WTC11 (cell line): ENCODE results near the gene PHKB. TPM values are rescaled to one million over a fixed set of nuclear protein-coding genes. Genes with fewer than 3 reads are reported as not detected.
A peak's percentile ranks its signal among the peaks of the same experiment; 100 is the strongest.

ENCODE experiments used
- ATAC-seq: fragments of 200-7000 bp; cut with Tn5 transposase; 2 replicates; pipeline ENCODE4 v1.10.0; 2021; ENCODE audit warnings: mild to moderate bottlenecking, moderate library complexity
- CTCF ChIA-PET: fragments of 300-600 bp; sonication (Branson Sonifier 250); formaldehyde crosslinking; loops from one replicate; lab custom pipeline; 2021; ENCODE audit warnings: antibody characterized with exemption; lab: Charles Lee
- POLR2A ChIA-PET: fragments of 350-600 bp; sonication (Branson Sonifier 250); formaldehyde crosslinking; loops from one replicate; lab custom pipeline; 2021; ENCODE audit warnings: antibody characterized with exemption; lab: Charles Lee
- DNase-seq: peaks from one replicate; pipeline ENCODE4 v3.0.0; 2021; ENCODE audit warnings: low spot score
- H3K27ac Mint-ChIP-seq: 2 replicates; pipeline ENCODE4 v1.8.0; 2021; ENCODE audit warnings: mixed read lengths
- H3K27me3 Mint-ChIP-seq: 2 replicates; pipeline ENCODE4 v1.8.0; 2021; ENCODE audit warnings: low read depth, mild to moderate bottlenecking, moderate library complexity, mixed read lengths
- H3K36me3 Mint-ChIP-seq: 2 replicates; pipeline ENCODE4 v1.8.0; 2021; ENCODE audit warnings: mixed read lengths
- H3K4me1 Mint-ChIP-seq: 2 replicates; pipeline ENCODE4 v1.8.0; 2022; ENCODE audit warnings: mixed read lengths
- H3K4me3 Mint-ChIP-seq: 2 replicates; pipeline ENCODE4 v1.8.0; 2021; ENCODE audit warnings: mild to moderate bottlenecking, moderate library complexity, mixed read lengths
- H3K9me3 Mint-ChIP-seq: 2 replicates; pipeline ENCODE4 v1.8.0; 2021; ENCODE audit warnings: mixed read lengths
- ELF4 ChIP-seq: sonication (generic); formaldehyde crosslinking; IDR thresholded peaks from 2 replicates; pipeline ENCODE4 v1.8.1; 2022; ENCODE audit warnings: low read depth, mild to moderate bottlenecking, moderate library complexity, missing genetic modification reagents
- EMX1 ChIP-seq: fragments of 250-450 bp; sonication (Bioruptor Pico); IDR thresholded peaks from 2 replicates; pipeline ENCODE4 v1.8.0; 2021; ENCODE audit warnings: mild to moderate bottlenecking
- ESRRA ChIP-seq: sonication (generic); formaldehyde crosslinking; IDR thresholded peaks from 2 replicates; pipeline ENCODE4 v1.8.1; 2022; ENCODE audit warnings: mild to moderate bottlenecking, missing genetic modification reagents, borderline replicate concordance
- JUN ChIP-seq: sonication (generic); formaldehyde crosslinking; IDR thresholded peaks from 2 replicates; pipeline ENCODE4 v1.8.0; 2023; ENCODE audit warnings: mild to moderate bottlenecking, missing genetic modification reagents
- NFE2L1 ChIP-seq: sonication (generic); formaldehyde crosslinking; IDR thresholded peaks from 2 replicates; pipeline ENCODE4 v1.8.1; 2023; ENCODE audit warnings: missing genetic modification reagents
- RORB ChIP-seq: fragments of 250-450 bp; sonication (Bioruptor Pico); IDR thresholded peaks from 2 replicates; pipeline ENCODE4 v1.9.0; 2021; ENCODE audit warnings: mild to moderate bottlenecking
- SOX15 ChIP-seq: fragments of 250-450 bp; sonication (Bioruptor Pico); IDR thresholded peaks from 2 replicates; pipeline ENCODE4 v1.9.0; 2021; ENCODE audit warnings: mild to moderate bottlenecking
- TP53 ChIP-seq: sonication (generic); formaldehyde crosslinking; IDR thresholded peaks from 2 replicates; pipeline ENCODE4 v1.8.1; 2023; ENCODE audit warnings: mild to moderate bottlenecking, missing genetic modification reagents
- ZNF671 ChIP-seq: fragments of 250-450 bp; sonication (Bioruptor Pico); IDR thresholded peaks from 2 replicates; pipeline ENCODE4 v1.8.0; 2021; ENCODE audit warnings: mild to moderate bottlenecking
- total RNA-seq: library from RNA; stranded (reverse); gene quantifications from 3 replicates; pipeline ENCODE4 v1.2.3, GENCODE V29; 2021
- TF ChIP-seq, protein P1 (sequence below): sonication (generic); formaldehyde crosslinking; conservative IDR thresholded peaks from 2 replicates; pipeline ENCODE4 v1.8.1; 2022; ENCODE audit warnings: mild to moderate bottlenecking, missing genetic modification reagents
- TF ChIP-seq, protein P2 (sequence below): sonication (generic); formaldehyde crosslinking; IDR thresholded peaks from 2 replicates; pipeline ENCODE4 v1.8.1; 2022; ENCODE audit warnings: missing genetic modification reagents, borderline replicate concordance
- TF ChIP-seq, protein P3 (sequence below): sonication (generic); formaldehyde crosslinking; IDR thresholded peaks from 2 replicates; pipeline ENCODE4 v1.8.1; 2022; ENCODE audit warnings: low read depth, mild to moderate bottlenecking, moderate library complexity, missing genetic modification reagents, borderline replicate concordance
- TF ChIP-seq, protein P4 (sequence below): sonication (generic); formaldehyde crosslinking; IDR thresholded peaks from 2 replicates; pipeline ENCODE4 v1.8.0; 2023; ENCODE audit warnings: missing genetic modification reagents, mild to moderate bottlenecking, borderline replicate concordance
- TF ChIP-seq, protein P5 (sequence below): sonication (generic); formaldehyde crosslinking; IDR thresholded peaks from 2 replicates; pipeline ENCODE4 v1.8.1; 2023; ENCODE audit warnings: mild to moderate bottlenecking, missing genetic modification reagents
- TF ChIP-seq, protein P6 (sequence below): fragments of 250-450 bp; sonication (Bioruptor Pico); IDR thresholded peaks from 2 replicates; pipeline ENCODE4 v1.9.0; 2021; ENCODE audit warnings: mild to moderate bottlenecking
- TF ChIP-seq, protein P7 (sequence below): sonication (generic); formaldehyde crosslinking; IDR thresholded peaks from 2 replicates; pipeline ENCODE4 v1.8.0; 2022; ENCODE audit warnings: mild to moderate bottlenecking, missing genetic modification reagents
- TF ChIP-seq, protein P8 (sequence below): sonication (generic); formaldehyde crosslinking; IDR thresholded peaks from 2 replicates; pipeline ENCODE4 v1.8.0; 2022; ENCODE audit warnings: mild to moderate bottlenecking, missing genetic modification reagents

The PHKB gene
- total RNA-seq, 1 experiment from 2014 or later: 43.9 TPM

DNA sequence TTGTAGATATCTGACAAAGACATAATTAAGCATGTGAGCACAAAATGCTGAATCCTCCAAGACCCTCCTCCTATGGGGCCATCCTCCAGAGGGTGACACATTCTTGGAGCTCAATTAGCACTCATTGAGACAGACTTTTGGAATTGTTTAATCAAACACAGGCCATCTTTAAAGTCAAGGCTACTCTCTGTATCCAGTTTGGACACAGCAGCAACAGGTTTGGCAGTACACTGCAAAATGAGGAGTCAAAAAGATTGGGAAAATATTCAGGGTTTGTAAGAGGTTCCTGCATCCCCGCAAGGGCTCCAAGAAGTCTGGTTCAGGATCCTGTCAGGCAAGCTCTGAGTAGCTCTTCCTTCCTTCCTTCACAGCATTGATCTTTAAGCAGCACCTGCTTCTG, 1.5 kb upstream of the PHKB start:
- H3K27me3 Mint-ChIP-seq: no peaks in the 10 kb centered on the region
- DNase-seq: no peak
- peak overlapping the region; percentile 99 for H3K27ac Mint-ChIP-seq
- no peak for ATAC-seq
- no peaks in the 10 kb centered on the region for H3K9me3 Mint-ChIP-seq
- ChIA-PET POLR2A (interaction anchor here (0.6 kb wide), 1 partner anchor 8 kb away, joined by 3 read pairs; no protein-coding TSS in a partner anchor), CTCF (interaction anchor here (3.5 to 3.8 kb wide), 2 partner anchors 315 to 318 kb away, joined by 16 read pairs; partner anchors contain the start of gene NETO2)
- H3K36me3 Mint-ChIP-seq: peaks cover 9% of the 10 kb centered on the region
- TF ChIP-seq ESRRA (CRISPR knock-in tag): no peak
- TF ChIP-seq, protein P1, sequence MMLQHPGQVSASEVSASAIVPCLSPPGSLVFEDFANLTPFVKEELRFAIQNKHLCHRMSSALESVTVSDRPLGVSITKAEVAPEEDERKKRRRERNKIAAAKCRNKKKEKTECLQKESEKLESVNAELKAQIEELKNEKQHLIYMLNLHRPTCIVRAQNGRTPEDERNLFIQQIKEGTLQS (CRISPR knock-in tag): no peak
- no peak for TF ChIP-seq RORB
- TF ChIP-seq, protein P2, sequence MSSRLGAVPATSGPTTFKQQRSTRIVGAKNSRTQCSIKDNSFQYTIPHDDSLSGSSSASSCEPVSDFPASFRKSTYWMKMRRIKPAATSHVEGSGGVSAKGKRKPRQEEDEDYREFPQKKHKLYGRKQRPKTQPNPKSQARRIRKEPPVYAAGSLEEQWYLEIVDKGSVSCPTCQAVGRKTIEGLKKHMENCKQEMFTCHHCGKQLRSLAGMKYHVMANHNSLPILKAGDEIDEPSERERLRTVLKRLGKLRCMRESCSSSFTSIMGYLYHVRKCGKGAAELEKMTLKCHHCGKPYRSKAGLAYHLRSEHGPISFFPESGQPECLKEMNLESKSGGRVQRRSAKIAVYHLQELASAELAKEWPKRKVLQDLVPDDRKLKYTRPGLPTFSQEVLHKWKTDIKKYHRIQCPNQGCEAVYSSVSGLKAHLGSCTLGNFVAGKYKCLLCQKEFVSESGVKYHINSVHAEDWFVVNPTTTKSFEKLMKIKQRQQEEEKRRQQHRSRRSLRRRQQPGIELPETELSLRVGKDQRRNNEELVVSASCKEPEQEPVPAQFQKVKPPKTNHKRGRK (CRISPR knock-in tag): no peak
- TF ChIP-seq ELF4: no peak
- TF ChIP-seq ZNF671 (CRISPR knock-in tag): no peak
- TF ChIP-seq TP53 (CRISPR knock-in tag): no peak
- TF ChIP-seq, protein P3, sequence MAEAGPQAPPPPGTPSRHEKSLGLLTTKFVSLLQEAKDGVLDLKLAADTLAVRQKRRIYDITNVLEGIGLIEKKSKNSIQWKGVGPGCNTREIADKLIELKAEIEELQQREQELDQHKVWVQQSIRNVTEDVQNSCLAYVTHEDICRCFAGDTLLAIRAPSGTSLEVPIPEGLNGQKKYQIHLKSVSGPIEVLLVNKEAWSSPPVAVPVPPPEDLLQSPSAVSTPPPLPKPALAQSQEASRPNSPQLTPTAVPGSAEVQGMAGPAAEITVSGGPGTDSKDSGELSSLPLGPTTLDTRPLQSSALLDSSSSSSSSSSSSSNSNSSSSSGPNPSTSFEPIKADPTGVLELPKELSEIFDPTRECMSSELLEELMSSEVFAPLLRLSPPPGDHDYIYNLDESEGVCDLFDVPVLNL (CRISPR knock-in tag): no peak
- no peak for TF ChIP-seq NFE2L1
- no peak for TF ChIP-seq JUN
- TF ChIP-seq, protein P4, sequence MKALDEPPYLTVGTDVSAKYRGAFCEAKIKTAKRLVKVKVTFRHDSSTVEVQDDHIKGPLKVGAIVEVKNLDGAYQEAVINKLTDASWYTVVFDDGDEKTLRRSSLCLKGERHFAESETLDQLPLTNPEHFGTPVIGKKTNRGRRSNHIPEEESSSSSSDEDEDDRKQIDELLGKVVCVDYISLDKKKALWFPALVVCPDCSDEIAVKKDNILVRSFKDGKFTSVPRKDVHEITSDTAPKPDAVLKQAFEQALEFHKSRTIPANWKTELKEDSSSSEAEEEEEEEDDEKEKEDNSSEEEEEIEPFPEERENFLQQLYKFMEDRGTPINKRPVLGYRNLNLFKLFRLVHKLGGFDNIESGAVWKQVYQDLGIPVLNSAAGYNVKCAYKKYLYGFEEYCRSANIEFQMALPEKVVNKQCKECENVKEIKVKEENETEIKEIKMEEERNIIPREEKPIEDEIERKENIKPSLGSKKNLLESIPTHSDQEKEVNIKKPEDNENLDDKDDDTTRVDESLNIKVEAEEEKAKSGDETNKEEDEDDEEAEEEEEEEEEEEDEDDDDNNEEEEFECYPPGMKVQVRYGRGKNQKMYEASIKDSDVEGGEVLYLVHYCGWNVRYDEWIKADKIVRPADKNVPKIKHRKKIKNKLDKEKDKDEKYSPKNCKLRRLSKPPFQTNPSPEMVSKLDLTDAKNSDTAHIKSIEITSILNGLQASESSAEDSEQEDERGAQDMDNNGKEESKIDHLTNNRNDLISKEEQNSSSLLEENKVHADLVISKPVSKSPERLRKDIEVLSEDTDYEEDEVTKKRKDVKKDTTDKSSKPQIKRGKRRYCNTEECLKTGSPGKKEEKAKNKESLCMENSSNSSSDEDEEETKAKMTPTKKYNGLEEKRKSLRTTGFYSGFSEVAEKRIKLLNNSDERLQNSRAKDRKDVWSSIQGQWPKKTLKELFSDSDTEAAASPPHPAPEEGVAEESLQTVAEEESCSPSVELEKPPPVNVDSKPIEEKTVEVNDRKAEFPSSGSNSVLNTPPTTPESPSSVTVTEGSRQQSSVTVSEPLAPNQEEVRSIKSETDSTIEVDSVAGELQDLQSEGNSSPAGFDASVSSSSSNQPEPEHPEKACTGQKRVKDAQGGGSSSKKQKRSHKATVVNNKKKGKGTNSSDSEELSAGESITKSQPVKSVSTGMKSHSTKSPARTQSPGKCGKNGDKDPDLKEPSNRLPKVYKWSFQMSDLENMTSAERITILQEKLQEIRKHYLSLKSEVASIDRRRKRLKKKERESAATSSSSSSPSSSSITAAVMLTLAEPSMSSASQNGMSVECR (CRISPR knock-in tag): no peak
- TF ChIP-seq, protein P5, sequence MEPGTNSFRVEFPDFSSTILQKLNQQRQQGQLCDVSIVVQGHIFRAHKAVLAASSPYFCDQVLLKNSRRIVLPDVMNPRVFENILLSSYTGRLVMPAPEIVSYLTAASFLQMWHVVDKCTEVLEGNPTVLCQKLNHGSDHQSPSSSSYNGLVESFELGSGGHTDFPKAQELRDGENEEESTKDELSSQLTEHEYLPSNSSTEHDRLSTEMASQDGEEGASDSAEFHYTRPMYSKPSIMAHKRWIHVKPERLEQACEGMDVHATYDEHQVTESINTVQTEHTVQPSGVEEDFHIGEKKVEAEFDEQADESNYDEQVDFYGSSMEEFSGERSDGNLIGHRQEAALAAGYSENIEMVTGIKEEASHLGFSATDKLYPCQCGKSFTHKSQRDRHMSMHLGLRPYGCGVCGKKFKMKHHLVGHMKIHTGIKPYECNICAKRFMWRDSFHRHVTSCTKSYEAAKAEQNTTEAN (CRISPR knock-in tag): no peak
- TF ChIP-seq, protein P6, sequence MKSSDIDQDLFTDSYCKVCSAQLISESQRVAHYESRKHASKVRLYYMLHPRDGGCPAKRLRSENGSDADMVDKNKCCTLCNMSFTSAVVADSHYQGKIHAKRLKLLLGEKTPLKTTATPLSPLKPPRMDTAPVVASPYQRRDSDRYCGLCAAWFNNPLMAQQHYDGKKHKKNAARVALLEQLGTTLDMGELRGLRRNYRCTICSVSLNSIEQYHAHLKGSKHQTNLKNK (CRISPR knock-in tag): no peak
- TF ChIP-seq SOX15 (CRISPR knock-in tag): no peak
- no peak for TF ChIP-seq EMX1
- TF ChIP-seq, protein P7, sequence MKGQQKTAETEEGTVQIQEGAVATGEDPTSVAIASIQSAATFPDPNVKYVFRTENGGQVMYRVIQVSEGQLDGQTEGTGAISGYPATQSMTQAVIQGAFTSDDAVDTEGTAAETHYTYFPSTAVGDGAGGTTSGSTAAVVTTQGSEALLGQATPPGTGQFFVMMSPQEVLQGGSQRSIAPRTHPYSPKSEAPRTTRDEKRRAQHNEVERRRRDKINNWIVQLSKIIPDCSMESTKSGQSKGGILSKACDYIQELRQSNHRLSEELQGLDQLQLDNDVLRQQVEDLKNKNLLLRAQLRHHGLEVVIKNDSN: no peak
- TF ChIP-seq, protein P8, sequence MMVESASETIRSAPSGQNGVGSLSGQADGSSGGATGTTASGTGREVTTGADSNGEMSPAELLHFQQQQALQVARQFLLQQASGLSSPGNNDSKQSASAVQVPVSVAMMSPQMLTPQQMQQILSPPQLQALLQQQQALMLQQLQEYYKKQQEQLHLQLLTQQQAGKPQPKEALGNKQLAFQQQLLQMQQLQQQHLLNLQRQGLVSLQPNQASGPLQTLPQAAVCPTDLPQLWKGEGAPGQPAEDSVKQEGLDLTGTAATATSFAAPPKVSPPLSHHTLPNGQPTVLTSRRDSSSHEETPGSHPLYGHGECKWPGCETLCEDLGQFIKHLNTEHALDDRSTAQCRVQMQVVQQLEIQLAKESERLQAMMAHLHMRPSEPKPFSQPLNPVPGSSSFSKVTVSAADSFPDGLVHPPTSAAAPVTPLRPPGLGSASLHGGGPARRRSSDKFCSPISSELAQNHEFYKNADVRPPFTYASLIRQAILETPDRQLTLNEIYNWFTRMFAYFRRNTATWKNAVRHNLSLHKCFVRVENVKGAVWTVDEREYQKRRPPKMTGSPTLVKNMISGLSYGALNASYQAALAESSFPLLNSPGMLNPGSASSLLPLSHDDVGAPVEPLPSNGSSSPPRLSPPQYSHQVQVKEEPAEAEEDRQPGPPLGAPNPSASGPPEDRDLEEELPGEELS (CRISPR knock-in tag): no peak
- peak overlapping the region; percentile 99 for H3K4me3 Mint-ChIP-seq
- peaks cover 34% of the 10 kb centered on the region for H3K4me1 Mint-ChIP-seq
